ENCODE data around the gene AIFM2. TPM values are rescaled to one million over a fixed set of nuclear protein-coding genes. Genes with fewer than 3 reads are reported as not detected.

Gene AIFM2
- total and polyA plus RNA-seq, 10 of the 15 experiments (the other 5 are each of a cell fraction or from before 2014, with no cell fraction given) = 4.5 to 30.8 (median 15.6) TPM

GRCh38 chr10:70121281-70121949, 11.2 kb downstream of the AIFM2 start (continued):
- TF ChIP-seq ZBTB40 (IDR thresholded peaks at IDR 0.05; ENCODE audit: borderline replicate concordance) = no peak
- TF ChIP-seq PML (IDR thresholded peaks at IDR 0.05; ENCODE audit: low read length) = no peak
- no peak for TF ChIP-seq RAD21 (IDR thresholded peaks at IDR 0.05; ENCODE audit: insufficient read depth, low read depth, low read length)
- no peak for TF ChIP-seq NFXL1 (IDR thresholded peaks at IDR 0.05; ENCODE audit: borderline replicate concordance)
- no peak for TF ChIP-seq HSF1 (IDR thresholded peaks at IDR 0.05; ENCODE audit: low read depth, low read length)
- no peak for TF ChIP-seq SMARCA5 (IDR thresholded peaks at IDR 0.05)

Data from GM12878 (cell line).